PC-9 (cell line): ENCODE measurements around the gene UCMA. TPM values are rescaled to one million over a fixed set of nuclear protein-coding genes. Genes with fewer than 3 reads are reported as not detected.

Source experiments
- BruUV-seq: library from RNA; stranded (reverse); fragments of 400-500 nt; replicated peaks from 2 replicates; lab custom pipeline; 2021; lab: Mats Ljungman, UMichigan
- CTCF ChIA-PET: fragments of 300-600 bp; sonication (Branson Sonifier 250); formaldehyde crosslinking; loops from one replicate; lab custom pipeline; 2022; ENCODE audit warnings: antibody characterized with exemption; lab: Charles Lee
- POLR2A ChIA-PET: fragments of 300-600 bp; sonication (Branson Sonifier 250); formaldehyde crosslinking; loops from one replicate; lab custom pipeline; 2022; ENCODE audit warnings: antibody characterized with exemption; ENCODE audit not compliant: unreplicated experiment; lab: Charles Lee
- DNase-seq, 2 experiments: peaks; one replicate each; pipeline versions ENCODE4 v3.0.0 to v3.0.0-alpha.2; 2015 to 2022; ENCODE audit warnings: mixed read lengths in 1 of 2
- H2AFZ ChIP-seq: fragments of 200-600 bp; sonication (generic); 2 replicates; pipeline ENCODE4 v1.8.1; 2017; ENCODE audit warnings: antibody characterized with exemption
- H3F3A ChIP-seq: fragments of 200-600 bp; sonication (generic); 2 replicates; pipeline ENCODE4 v1.8.1; 2017; ENCODE audit warnings: antibody characterized with exemption, mild to moderate bottlenecking, low read depth; ENCODE audit not compliant: insufficient read depth
- H3K27ac ChIP-seq: fragments of 200-600 bp; sonication (generic); 2 replicates; pipeline ENCODE4 v1.6.1; 2016; ENCODE audit warnings: mixed run types
- H3K27me3 ChIP-seq: fragments of 200-600 bp; sonication (generic); 2 replicates; pipeline ENCODE4 v1.6.1; 2016; ENCODE audit warnings: low read depth, mixed run types; ENCODE audit not compliant: insufficient read depth
- H3K36me3 ChIP-seq: fragments of 200-600 bp; sonication (generic); 2 replicates; pipeline ENCODE4 v1.6.1; 2016; ENCODE audit warnings: low read depth, mixed run types
- H3K4me1 ChIP-seq: fragments of 200-600 bp; sonication (generic); replicated peaks from 2 replicates; pipeline ENCODE4 v1.6.1; 2016; ENCODE audit warnings: mixed run types; ENCODE audit not compliant: insufficient read depth
- H3K4me2 ChIP-seq: fragments of 200-600 bp; sonication (generic); 2 replicates; pipeline ENCODE4 v1.6.1; 2017; ENCODE audit warnings: mixed run types
- H3K4me3 ChIP-seq: fragments of 200-600 bp; sonication (generic); 2 replicates; pipeline ENCODE4 v1.6.1; 2016; ENCODE audit warnings: mixed run types
- H3K79me2 ChIP-seq: fragments of 200-600 bp; sonication (generic); 2 replicates; pipeline ENCODE4 v1.6.1; 2017; ENCODE audit warnings: low read depth, mixed run types
- H3K9me2 ChIP-seq: fragments of 200-600 bp; sonication (generic); 2 replicates; pipeline ENCODE4 v1.8.1; 2017; ENCODE audit warnings: mild to moderate bottlenecking; ENCODE audit not compliant: insufficient read depth
- H3K9me3 ChIP-seq: fragments of 200-600 bp; sonication (generic); 2 replicates; pipeline ENCODE4 v1.8.1; 2016; ENCODE audit warnings: low read depth; ENCODE audit not compliant: insufficient read depth
- H4K20me1 ChIP-seq: fragments of 200-600 bp; sonication (generic); 2 replicates; pipeline ENCODE4 v1.8.1; 2017; ENCODE audit not compliant: insufficient read depth
- EZH2 ChIP-seq: fragments of 200-600 bp; sonication (generic); IDR thresholded peaks from 2 replicates; pipeline ENCODE4 v1.8.0; 2017; ENCODE audit warnings: antibody characterized with exemption, low read depth
- intact Hi-C: fragments of 100-400 bp; cut with micrococcal nuclease; formaldehyde crosslinking; loops from one replicate; pipeline ENCODE4 v1.10.0; 2022; ENCODE audit not compliant: unreplicated experiment
- total RNA-seq: library from RNA; stranded (reverse); gene quantifications from 2 replicates; pipeline ENCODE4 v1.2.3, GENCODE V29; 2021
- TF ChIP-seq, protein P1 (sequence below): fragments of 200-600 bp; sonication (generic); conservative IDR thresholded peaks from 2 replicates; pipeline ENCODE4 v1.6.1; 2017; ENCODE audit warnings: mixed run types, antibody characterized with exemption, mild to moderate bottlenecking, moderate library complexity

UCMA gene
- total RNA-seq, 1 experiment from 2014 or later, result not detected

DNA sequence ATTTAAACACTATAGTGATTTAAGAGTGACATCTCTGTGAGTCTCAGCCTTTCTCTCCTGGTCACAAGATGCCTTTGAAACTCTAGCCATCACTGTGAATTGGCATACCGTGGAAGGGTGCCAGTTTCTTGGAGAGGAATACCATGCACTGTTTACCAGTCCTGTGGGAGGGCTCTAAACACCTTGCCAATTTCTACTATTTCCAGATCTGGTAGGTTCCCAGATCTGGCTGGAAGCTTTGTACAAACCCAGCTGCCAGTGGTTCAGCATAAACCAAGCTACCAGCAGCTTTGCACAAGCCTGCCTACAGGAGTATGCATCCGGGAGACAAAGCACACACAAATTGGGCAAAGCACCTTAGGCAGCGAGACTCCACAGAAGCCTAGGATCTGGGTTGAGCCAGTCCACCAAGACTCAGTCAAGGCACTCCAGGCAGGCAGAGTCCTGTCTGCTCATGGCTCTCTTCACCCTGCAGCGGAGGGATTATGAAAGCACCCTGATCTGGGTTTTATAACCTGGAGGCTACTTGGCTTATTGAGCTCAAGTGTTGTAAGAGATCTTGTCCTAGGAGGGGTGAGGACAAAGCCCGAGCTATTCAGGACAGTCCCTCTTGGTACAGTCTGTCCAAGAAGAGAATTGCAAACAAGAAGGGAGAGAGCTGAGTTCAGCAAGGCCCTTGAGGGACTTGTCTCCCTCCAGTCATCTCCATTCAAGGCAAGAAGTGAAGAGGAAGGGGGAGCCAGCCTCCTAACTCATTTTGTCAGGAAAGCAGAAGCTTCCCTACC, 49.3 kb downstream of the UCMA start:
- no peaks in the 10 kb centered on the region for H4K20me1 ChIP-seq

DNA sequence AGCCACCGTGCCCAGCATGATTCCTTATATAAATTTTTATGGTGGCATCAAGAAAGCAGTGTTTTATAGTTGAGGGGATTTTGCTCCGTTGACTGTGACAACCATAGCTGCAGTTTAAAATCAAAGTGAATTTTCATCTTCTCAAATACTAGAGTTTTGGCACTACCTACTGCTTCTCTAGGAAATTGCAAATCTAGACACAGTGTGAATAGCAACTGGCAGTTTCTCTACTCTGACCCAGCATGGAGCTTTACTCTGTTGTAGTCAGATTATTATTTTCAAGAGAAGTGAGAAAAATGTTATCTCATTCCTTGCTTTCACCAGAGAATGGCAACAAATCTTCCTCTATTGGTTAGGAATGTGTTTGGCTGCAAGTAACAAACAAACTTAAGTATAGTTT, 49.9 kb downstream of the UCMA start:
- CTCF ChIA-PET, result no interaction called here
- H3K4me2 ChIP-seq, result no peak overlapping the region
- H4K20me1 ChIP-seq, result no peaks in the 10 kb centered on the region
- H3K27me3 ChIP-seq, result no peaks in the 10 kb centered on the region
- no peak overlapping the region for H2AFZ ChIP-seq
- no peaks in the 10 kb centered on the region for H3K9me2 ChIP-seq
- intact Hi-C loops, result no loop called here
- no peak overlapping the region for H3K4me3 ChIP-seq
- H3F3A ChIP-seq, result no peaks in the 10 kb centered on the region
- H3K4me1 ChIP-seq, result no peaks in the 10 kb centered on the region
- no peaks in the 10 kb centered on the region for H3K36me3 ChIP-seq
- no peaks in the 10 kb centered on the region for H3K9me3 ChIP-seq
- H3K79me2 ChIP-seq, result no peaks in the 10 kb centered on the region
- BruUV-seq, result no TSS peak
- DNase-seq, result no peak
- no peak overlapping the region for H3K27ac ChIP-seq
- POLR2A ChIA-PET, result no interaction called here
- TF ChIP-seq EZH2, result no peak
- TF ChIP-seq, protein P1, sequence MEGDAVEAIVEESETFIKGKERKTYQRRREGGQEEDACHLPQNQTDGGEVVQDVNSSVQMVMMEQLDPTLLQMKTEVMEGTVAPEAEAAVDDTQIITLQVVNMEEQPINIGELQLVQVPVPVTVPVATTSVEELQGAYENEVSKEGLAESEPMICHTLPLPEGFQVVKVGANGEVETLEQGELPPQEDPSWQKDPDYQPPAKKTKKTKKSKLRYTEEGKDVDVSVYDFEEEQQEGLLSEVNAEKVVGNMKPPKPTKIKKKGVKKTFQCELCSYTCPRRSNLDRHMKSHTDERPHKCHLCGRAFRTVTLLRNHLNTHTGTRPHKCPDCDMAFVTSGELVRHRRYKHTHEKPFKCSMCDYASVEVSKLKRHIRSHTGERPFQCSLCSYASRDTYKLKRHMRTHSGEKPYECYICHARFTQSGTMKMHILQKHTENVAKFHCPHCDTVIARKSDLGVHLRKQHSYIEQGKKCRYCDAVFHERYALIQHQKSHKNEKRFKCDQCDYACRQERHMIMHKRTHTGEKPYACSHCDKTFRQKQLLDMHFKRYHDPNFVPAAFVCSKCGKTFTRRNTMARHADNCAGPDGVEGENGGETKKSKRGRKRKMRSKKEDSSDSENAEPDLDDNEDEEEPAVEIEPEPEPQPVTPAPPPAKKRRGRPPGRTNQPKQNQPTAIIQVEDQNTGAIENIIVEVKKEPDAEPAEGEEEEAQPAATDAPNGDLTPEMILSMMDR, result no peak

More for the DNA sequence above, 49.3 kb downstream of the UCMA start:
- H3K27ac ChIP-seq, result no peak overlapping the region
- H3K4me2 ChIP-seq, result no peak overlapping the region
- intact Hi-C loops, result no loop called here
- no TSS peak for BruUV-seq
- ChIA-PET CTCF (no interaction called here), POLR2A (no interaction called here)
- no peak overlapping the region for H3K4me3 ChIP-seq
- DNase-seq, result no peak
- H3K9me2 ChIP-seq, result no peaks in the 10 kb centered on the region
- no peak overlapping the region for H2AFZ ChIP-seq
- no peaks in the 10 kb centered on the region for H3K9me3 ChIP-seq
- H3K79me2 ChIP-seq, result no peaks in the 10 kb centered on the region
- H3K27me3 ChIP-seq, result no peaks in the 10 kb centered on the region
- no peaks in the 10 kb centered on the region for H3K36me3 ChIP-seq
- TF ChIP-seq, protein P1, result no peak
- TF ChIP-seq EZH2, result no peak
- no peaks in the 10 kb centered on the region for H3F3A ChIP-seq
- H3K4me1 ChIP-seq, result no peaks in the 10 kb centered on the region

DNA sequence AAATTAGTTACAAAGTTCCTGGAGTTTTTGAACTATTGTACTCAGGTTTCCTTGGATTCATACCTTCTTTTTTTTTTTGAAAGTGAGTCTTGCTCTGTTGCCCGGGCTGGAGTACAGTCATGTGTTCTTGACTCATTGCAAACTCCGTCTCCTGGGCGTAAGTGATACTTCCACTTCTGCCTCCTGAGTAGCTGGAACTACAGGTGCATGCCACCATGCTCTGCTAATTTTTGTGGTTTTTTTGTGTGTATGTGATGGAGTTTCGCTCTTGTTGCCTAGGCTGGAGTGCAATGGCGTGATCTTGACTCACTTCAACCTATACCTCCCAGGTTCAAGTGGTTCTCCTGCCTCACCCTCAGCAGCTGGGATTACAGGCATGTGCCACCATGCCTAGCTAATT, 50.5 kb downstream of the UCMA start:
- no peaks in the 10 kb centered on the region for H3K9me3 ChIP-seq

More for the DNA sequence above, 50.5 kb downstream of the UCMA start:
- intact Hi-C loops, result no loop called here
- no peaks in the 10 kb centered on the region for H4K20me1 ChIP-seq
- H3K27ac ChIP-seq, result no peak overlapping the region
- H3K4me1 ChIP-seq, result no peaks in the 10 kb centered on the region
- H3K4me2 ChIP-seq, result no peak overlapping the region
- ChIA-PET POLR2A (no interaction called here), CTCF (no interaction called here)
- no peak overlapping the region for H3K4me3 ChIP-seq
- no peak for DNase-seq
- H3K9me2 ChIP-seq, result no peaks in the 10 kb centered on the region
- H3K27me3 ChIP-seq, result no peaks in the 10 kb centered on the region
- no peaks in the 10 kb centered on the region for H3K79me2 ChIP-seq
- H2AFZ ChIP-seq, result no peak overlapping the region
- H3K36me3 ChIP-seq, result no peaks in the 10 kb centered on the region
- H3F3A ChIP-seq, result no peaks in the 10 kb centered on the region
- TF ChIP-seq EZH2, result no peak
- TF ChIP-seq, protein P1, result no peak
- BruUV-seq, result no TSS peak
